A549 (cell line): ENCODE data around the gene PLAC8L1. TPM values are rescaled to one million over a fixed set of nuclear protein-coding genes. Genes with fewer than 3 reads are reported as not detected.
A peak's percentile ranks its signal among the peaks of the same experiment; 100 is the strongest.

Experiments used
- ATAC-seq, 2 experiments: fragments of 200-7000 bp in 1 of 2; fragments of >200 bp in 1 of 2; cut with Nextera tagmentation in 1 of 2; cut with Tn5 transposase in 1 of 2; 3 replicates each; pipeline versions ENCODE4 v1.8.0 to v1.9.1; 2018 to 2020; ENCODE audit warnings: mild to moderate bottlenecking in 1 of 2, moderate library complexity in 1 of 2
- CTCF ChIA-PET: fragments of 300-600 bp; sonication (Branson Sonifier 250); formaldehyde crosslinking; extraction: SDS; loops from one replicate; lab custom pipeline; 2021; ENCODE audit warnings: antibody characterized with exemption, inconsistent platforms; lab: Yijun Ruan, JAX
- POLR2A ChIA-PET: fragments of 350-600 bp; formaldehyde crosslinking; extraction: SDS; loops from one replicate; lab custom pipeline; 2021; ENCODE audit warnings: antibody characterized with exemption, inconsistent platforms; lab: Yijun Ruan, JAX
- DNase-seq, 2 experiments: peaks; one replicate each; pipeline versions ENCODE4 v3.0.0 to v3.0.0-alpha.2; 2011 to 2016; ENCODE audit warnings: low read depth in 1 of 2, low spot score in 1 of 2
- FAIRE-seq: peaks from 2 replicates; lab custom pipeline; 2011; peaks lifted over from hg19 to GRCh38; lab: Jason Lieb, UNC
- H3K27ac ChIP-seq, 2 experiments: fragments of >200 bp; sonication (Bioruptor Twin); formaldehyde crosslinking; 3 replicates each; pipeline ENCODE4 v1.5.1; 2016 to 2017
- H3K4me1 ChIP-seq: fragments of >200 bp; sonication (Bioruptor Twin); formaldehyde crosslinking; 3 replicates; pipeline ENCODE4 v1.6.1; 2016
- H3K4me2 ChIP-seq: fragments of >200 bp; sonication (Bioruptor Twin); formaldehyde crosslinking; 3 replicates; pipeline ENCODE4 v1.6.1; 2016
- H3K4me3 ChIP-seq: fragments of >200 bp; sonication (Bioruptor Twin); formaldehyde crosslinking; 3 replicates; pipeline ENCODE4 v1.5.1; 2016
- H3K9me3 ChIP-seq: fragments of >200 bp; sonication (Bioruptor Twin); formaldehyde crosslinking; 3 replicates; pipeline ENCODE4 v1.6.1; 2016
- BCL3 ChIP-seq: fragments of >200 bp; sonication (Bioruptor Twin); formaldehyde crosslinking; IDR thresholded peaks from 3 replicates; pipeline ENCODE4 v1.6.1; 2016
- CBX8 ChIP-seq: fragments of 200-600 bp; sonication (generic); IDR thresholded peaks from 2 replicates; pipeline ENCODE4 v1.6.1; 2016
- CHD4 ChIP-seq: fragments of 200-600 bp; sonication (generic); IDR thresholded peaks from 2 replicates; pipeline ENCODE4 v1.6.1; 2016; ENCODE audit warnings: antibody characterized with exemption, mild to moderate bottlenecking, borderline replicate concordance
- CTCF ChIP-seq: fragments of >200 bp; sonication (Bioruptor Twin); formaldehyde crosslinking; IDR thresholded peaks from 3 replicates; pipeline ENCODE4 v1.5.1; 2016
- E2F6 ChIP-seq: IDR thresholded peaks from 2 replicates; pipeline ENCODE4 v1.6.1; 2012; ENCODE audit warnings: low read depth, borderline replicate concordance
- EHF ChIP-seq: fragments of 250-450 bp; sonication (Bioruptor Pico); IDR thresholded peaks from 2 replicates; pipeline ENCODE4 v1.5.0; 2020; ENCODE audit warnings: mild to moderate bottlenecking
- EP300 ChIP-seq, 2 experiments: fragments of >200 bp; sonication (Bioruptor Twin); formaldehyde crosslinking; IDR thresholded peaks; 2 replicates in 1 of 2; 3 replicates in 1 of 2; pipeline ENCODE4 v1.6.1; 2016 to 2017
- ESRRA ChIP-seq: fragments of 150-350 bp; IDR thresholded peaks from 2 replicates; pipeline ENCODE4 v1.6.1; 2014; ENCODE audit warnings: mild to moderate bottlenecking, low read length, borderline replicate concordance
- FOSB ChIP-seq: fragments of 250-450 bp; sonication (Bioruptor Pico); IDR thresholded peaks from 2 replicates; pipeline ENCODE4 v1.5.0; 2020; ENCODE audit warnings: mild to moderate bottlenecking, moderate library complexity
- GATA3 ChIP-seq: IDR thresholded peaks from 2 replicates; pipeline ENCODE4 v1.6.1; 2012; ENCODE audit warnings: borderline replicate concordance
- HDAC2 ChIP-seq: fragments of 200-600 bp; sonication (generic); IDR thresholded peaks from 2 replicates; pipeline ENCODE4 v1.6.1; 2016
- HOXA7 ChIP-seq: fragments of 250-450 bp; sonication (Bioruptor Pico); IDR thresholded peaks from 2 replicates; pipeline ENCODE4 v1.5.0; 2020; ENCODE audit warnings: mild to moderate bottlenecking, moderate library complexity
- JUN ChIP-seq, 2 experiments: fragments of >200 bp; sonication (Bioruptor Twin); formaldehyde crosslinking; IDR thresholded peaks; 2 replicates in 1 of 2; 3 replicates in 1 of 2; pipeline ENCODE4 v1.6.1; 2016 to 2017
- KDM1A ChIP-seq: fragments of 200-600 bp; sonication (generic); IDR thresholded peaks from 2 replicates; pipeline ENCODE4 v1.6.1; 2016; ENCODE audit warnings: low read depth, mild to moderate bottlenecking
- MAFK ChIP-seq: fragments of 450-650 bp; IDR thresholded peaks from 2 replicates; pipeline ENCODE4 v1.6.1; 2014; ENCODE audit not compliant: partially characterized antibody
- MAZ ChIP-seq: fragments of 150-350 bp; IDR thresholded peaks from 2 replicates; pipeline ENCODE4 v1.6.1; 2014; ENCODE audit warnings: antibody characterized with exemption, low read depth, low read length, borderline replicate concordance
- PHF8 ChIP-seq: fragments of 200-600 bp; sonication (generic); IDR thresholded peaks from 2 replicates; pipeline ENCODE4 v1.6.1; 2016; ENCODE audit warnings: low read depth, mild to moderate bottlenecking, antibody characterized with exemption, moderate library complexity, borderline replicate concordance
- POLR2AphosphoS2 ChIP-seq: conservative IDR thresholded peaks from 2 replicates; pipeline ENCODE4 v1.6.1; 2012; ENCODE audit warnings: low read length, improper control_type of control experiment, inconsistent platforms
- RAD21 ChIP-seq, 2 experiments: fragments of >200 bp in 1 of 2; sonication (Bioruptor Twin) in 1 of 2; formaldehyde crosslinking in 1 of 2; IDR thresholded peaks in 1 of 2; conservative IDR thresholded peaks in 1 of 2; 2 replicates in 1 of 2; 3 replicates in 1 of 2; pipeline ENCODE4 v1.6.1; 2012 to 2018; ENCODE audit warnings: inconsistent platforms in 1 of 2
- REST ChIP-seq: fragments of 200-600 bp; sonication (generic); IDR thresholded peaks from 2 replicates; pipeline ENCODE4 v1.6.1; 2016; ENCODE audit warnings: antibody characterized with exemption, mild to moderate bottlenecking, moderate library complexity
- SMC3 ChIP-seq: fragments of >200 bp; sonication (Bioruptor Twin); formaldehyde crosslinking; IDR thresholded peaks from 3 replicates; pipeline ENCODE4 v1.6.1; 2018; ENCODE audit warnings: inconsistent platforms
- TFCP2L1 ChIP-seq: fragments of 250-450 bp; sonication (Bioruptor Pico); IDR thresholded peaks from 2 replicates; pipeline ENCODE4 v1.5.0; 2021; ENCODE audit warnings: mild to moderate bottlenecking
- ZC3H11A ChIP-seq: fragments of 450-650 bp; IDR thresholded peaks from 2 replicates; pipeline ENCODE4 v1.6.1; 2014; ENCODE audit warnings: antibody characterized with exemption, mild to moderate bottlenecking
- WGBS: methylation state at CpG from one replicate; pipeline ENCODE4 v1.1.6; 2017; ENCODE audit errors: missing lambda C conversion rate; 5-methylcytosine and 5-hydroxymethylcytosine counted together
- polyA plus RNA-seq, 4 experiments: library from polyadenylated mRNA; depleted of rRNA in 3 of 4; stranded (reverse); fragments of >200 nt; fragmentation: RNase III in 1 of 4; extraction: RNeasy Plus Mini Kit Qiagen cat#74134 plus additional on column Dnase treatment in 1 of 4; gene quantifications; 2 replicates in 3 of 4; 3 replicates in 1 of 4; pipeline ENCODE4 v1.2.3, GENCODE V29; 2011 to 2017

Gene PLAC8L1
- polyA plus RNA-seq, 2 of the 4 experiments (the other 2 are of a cell fraction), result 0.41 to 0.70 TPM

- TF ChIP-seq REST (no peak), SMC3 (no peak), ZC3H11A (no peak), ESRRA (no peak), POLR2AphosphoS2 (no peak), JUN (IDR thresholded peaks at IDR 0.05) (no peak), CBX8 (no peak), E2F6 (no peak)
Measured at GRCh38 chr5:146059460-146060220, 45.7 kb downstream of the PLAC8L1 start (continued).

- ATAC-seq (no peak), FAIRE-seq (no peak), DNase-seq (no peak)
- whole genome bisulfite sequencing, result 43% methylated on average over 2 of the region's 2 CpGs
- no peak overlapping the region for H3K4me3 ChIP-seq
- no peak overlapping the region for H3K27ac ChIP-seq
- no peaks in the 10 kb centered on the region for H3K9me3 ChIP-seq
- POLR2A ChIA-PET, result no interaction called here
- H3K4me2 ChIP-seq, result no peak overlapping the region
- CTCF ChIA-PET, result interaction anchor here (1.1 kb wide), 2 partner anchors 45 to 372 kb away, joined by 3 read pairs; no protein-coding TSS in a partner anchor
- no peaks in the 10 kb centered on the region for H3K4me1 ChIP-seq
- TF ChIP-seq EP300 (IDR thresholded peaks at IDR 0.05) (no peak), HDAC2 (no peak), KDM1A (no peak), HOXA7 (CRISPR knock-in tag) (no peak), PHF8 (no peak), BCL3 (no peak), MAZ (no peak)
Measured at GRCh38 chr5:146055432-146055831, 49.9 kb downstream of the PLAC8L1 start.

- DNase-seq (no peak), ATAC-seq (peak; percentile 44 to 70; a peak in 3 of 6 replicates), FAIRE-seq (no peak)
- no peak overlapping the region for H3K4me3 ChIP-seq
- H3K4me1 ChIP-seq, result peaks cover 5% of the 10 kb centered on the region; the same call in 2 of the 3 replicates
- POLR2A ChIA-PET, result no interaction called here
- TF ChIP-seq GATA3 (no peak), CHD4 (no peak), MAFK (no peak), EHF (CRISPR knock-in tag) (no peak), RAD21 (conservative IDR thresholded peaks at IDR 0.05 in 1 of 2, IDR thresholded peaks at IDR 0.05 in 1 of 2) (peak; percentile 49 to 66; a peak in 4 of 5 replicates), TFCP2L1 (CRISPR knock-in tag) (no peak), FOSB (CRISPR knock-in tag) (no peak), CTCF (peak; percentile 43), PHF8 (no peak)
- no peak overlapping the region for H3K4me2 ChIP-seq
- H3K9me3 ChIP-seq, result no peaks in the 10 kb centered on the region
- CTCF ChIA-PET, result interaction anchor here (0.7 to 8.4 kb wide), 9 partner anchors 12 to 1847 kb away, joined by 3 to 81 read pairs (median 3); no protein-coding TSS in a partner anchor
- H3K27ac ChIP-seq, result no peak overlapping the region
Measured at GRCh38 chr5:146052780-146053179, 52.6 kb downstream of the PLAC8L1 start.
